ENCODE results near the gene EBLN2.

The EBLN2 gene

DNA sequence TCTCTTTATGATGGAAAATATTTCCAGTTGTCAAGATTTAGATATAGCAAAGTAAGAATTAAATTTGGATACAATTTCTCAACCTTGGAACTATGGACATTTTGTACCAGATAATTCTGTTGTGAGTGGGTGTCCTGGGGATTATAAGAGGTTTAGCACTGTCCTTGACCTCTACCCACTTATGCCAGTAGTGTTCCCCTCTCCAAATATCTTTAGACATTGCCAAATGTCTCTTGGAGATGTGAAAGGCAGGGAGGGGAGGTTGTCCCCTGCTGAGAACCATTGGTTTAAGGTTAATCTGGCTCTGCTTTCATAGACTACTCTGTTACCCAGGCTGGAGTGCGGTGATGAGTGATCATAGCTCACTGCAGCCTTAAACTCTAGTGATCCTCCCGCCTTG, at the start of gene EBLN2:
Gene EBLN2, plus strand, starts transcription at position 244 of the 400 bp plus-strand sequence. CDS start 423 bp downstream, outside the sequence.
- no peak for DNase-seq (ENCODE audit: low spot score in 2 of 2)
- Mint-ChIP-seq H3K4me3 (no peak within 1 kb of the TSS), H3K9me3 (no peaks in the 10 kb centered on the region), H3K4me1 (peaks cover 13% of the 10 kb centered on the region), H3K36me3 (ENCODE audit: insufficient read depth) (peaks cover 42% of the 10 kb centered on the region), H3K27ac (ENCODE audit: low read depth) (peak within 1 kb of the TSS; percentile 50), H3K27me3 (no peaks in the 10 kb centered on the region)
- no peak for ATAC-seq (replicated peaks; ENCODE audit: extremely low read depth, poor library complexity, severe bottlenecking)

DNA sequence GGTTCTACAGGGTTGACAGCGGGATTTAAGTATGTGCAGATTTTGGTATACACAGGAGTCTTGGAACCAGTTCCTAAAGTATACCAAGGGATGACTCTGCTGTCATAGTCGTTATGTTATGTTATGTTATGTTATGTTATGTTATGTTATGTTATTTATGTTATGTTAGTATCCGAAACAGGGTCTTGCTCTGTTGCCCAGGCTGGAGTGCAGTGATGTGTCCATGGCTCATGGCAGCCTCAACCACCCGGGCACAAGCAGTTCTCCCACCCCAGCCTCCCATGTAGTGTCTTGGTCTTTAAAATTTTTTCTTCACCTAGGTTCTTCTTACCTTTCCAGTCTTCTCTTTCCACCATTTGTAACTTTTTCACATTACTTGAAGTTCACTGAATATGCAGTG, 43.2 kb upstream of the EBLN2 start:
- Mint-ChIP-seq H3K27ac (ENCODE audit: low read depth) (no peak overlapping the region), H3K36me3 (ENCODE audit: insufficient read depth) (peaks cover 5% of the 10 kb centered on the region), H3K4me1 (peaks cover 58% of the 10 kb centered on the region), H3K9me3 (no peaks in the 10 kb centered on the region), H3K4me3 (no peak overlapping the region), H3K27me3 (no peaks in the 10 kb centered on the region)
- DNase-seq (ENCODE audit: low spot score in 2 of 2) (no peak), ATAC-seq (replicated peaks; ENCODE audit: extremely low read depth, poor library complexity, severe bottlenecking) (no peak)

DNA sequence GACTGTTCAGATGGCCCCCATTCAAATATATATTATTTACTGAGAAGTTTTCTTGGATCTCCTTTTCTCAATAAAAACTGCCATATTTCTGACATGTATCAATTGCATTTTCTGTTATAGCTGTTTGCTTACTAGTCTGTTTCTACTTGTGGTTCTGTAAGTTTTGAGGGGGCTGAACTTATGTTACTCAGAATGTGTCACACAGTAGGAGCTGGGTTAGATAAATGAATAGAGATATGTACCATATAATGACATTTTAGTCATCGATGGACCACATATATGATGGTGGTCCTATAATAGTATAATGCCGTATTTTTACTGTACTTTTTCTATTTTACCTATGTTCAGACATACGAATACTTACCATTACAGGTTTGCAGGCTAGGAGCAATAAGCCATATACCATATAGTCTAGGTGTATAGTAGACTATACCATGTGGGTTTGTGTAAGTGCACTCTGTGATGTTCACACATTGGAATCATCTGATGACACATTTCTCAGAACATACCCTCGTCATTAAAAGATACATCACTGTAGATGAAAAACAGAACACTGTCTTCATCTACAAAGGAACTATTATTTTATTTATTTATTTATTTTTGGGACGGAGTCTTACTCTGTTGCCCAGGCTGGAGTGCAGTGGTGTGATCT, 42.5 kb upstream of the EBLN2 start:
- ATAC-seq (replicated peaks; ENCODE audit: extremely low read depth, poor library complexity, severe bottlenecking) (no peak), DNase-seq (ENCODE audit: low spot score in 2 of 2) (no peak)
- Mint-ChIP-seq H3K27me3 (no peaks in the 10 kb centered on the region), H3K27ac (ENCODE audit: low read depth) (no peak overlapping the region), H3K4me3 (no peak overlapping the region), H3K9me3 (no peaks in the 10 kb centered on the region), H3K4me1 (peaks cover 58% of the 10 kb centered on the region), H3K36me3 (ENCODE audit: insufficient read depth) (peaks cover 5% of the 10 kb centered on the region)

DNA sequence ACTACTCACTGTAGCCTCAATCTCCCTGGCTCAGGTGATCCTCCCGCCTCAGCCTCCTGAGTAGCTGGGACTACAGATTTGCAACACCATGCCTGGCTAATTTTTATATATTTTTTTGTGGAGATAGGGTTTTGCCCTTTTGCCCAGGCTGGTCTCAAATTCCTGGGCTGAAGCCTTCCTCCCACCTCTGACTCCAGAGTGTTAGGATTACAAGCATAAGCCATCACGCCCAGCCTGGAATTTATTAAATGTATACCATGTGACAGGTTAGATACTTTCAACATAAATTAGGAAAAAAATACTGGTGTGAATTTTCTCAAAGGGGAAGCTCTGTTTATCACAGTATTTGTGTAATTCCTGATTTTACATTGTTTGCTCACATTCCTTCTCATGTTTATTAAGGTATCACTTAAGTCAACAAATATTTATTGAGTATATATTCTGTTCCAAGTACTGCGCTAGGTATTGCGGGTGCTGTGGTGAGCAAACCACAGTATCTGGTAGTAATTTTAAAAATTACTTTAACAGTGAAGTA, 40.1 kb upstream of the EBLN2 start:
- no peak overlapping the region for H3K27ac Mint-ChIP-seq (ENCODE audit: low read depth)
- DNase-seq (ENCODE audit: low spot score in 2 of 2) (no peak), ATAC-seq (replicated peaks; ENCODE audit: extremely low read depth, poor library complexity, severe bottlenecking) (no peak)
- H3K9me3 Mint-ChIP-seq: no peaks in the 10 kb centered on the region
- peaks cover 3% of the 10 kb centered on the region for H3K36me3 Mint-ChIP-seq (ENCODE audit: insufficient read depth)
- peaks cover 68% of the 10 kb centered on the region for H3K4me1 Mint-ChIP-seq
- H3K27me3 Mint-ChIP-seq: no peaks in the 10 kb centered on the region
- H3K4me3 Mint-ChIP-seq: no peak overlapping the region

DNA sequence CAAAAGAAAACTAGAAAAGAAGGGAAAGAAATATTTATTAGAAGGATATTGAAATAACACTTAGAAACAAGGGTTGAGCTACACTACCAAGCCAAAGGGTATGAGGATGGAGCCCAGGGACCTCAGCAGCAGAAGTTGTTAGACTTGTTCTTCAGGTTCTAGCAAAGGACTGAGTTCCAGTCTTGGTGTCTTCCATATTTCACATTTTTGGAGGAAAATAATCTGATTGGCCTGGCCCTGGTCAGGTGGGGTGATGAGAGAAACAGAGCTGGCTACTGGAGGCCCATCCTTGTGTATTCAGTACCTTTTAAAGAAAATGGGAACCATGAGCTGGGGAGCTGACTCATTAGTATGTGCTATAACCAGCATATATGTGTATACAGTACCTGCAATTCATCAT, 36.6 kb upstream of the EBLN2 start:
- H3K27ac Mint-ChIP-seq (ENCODE audit: low read depth): no peak overlapping the region
- H3K27me3 Mint-ChIP-seq: no peaks in the 10 kb centered on the region
- no peak for DNase-seq (ENCODE audit: low spot score in 2 of 2)
- no peak overlapping the region for H3K4me3 Mint-ChIP-seq
- peaks cover 5% of the 10 kb centered on the region for H3K36me3 Mint-ChIP-seq (ENCODE audit: insufficient read depth)
- ATAC-seq (replicated peaks; ENCODE audit: extremely low read depth, poor library complexity, severe bottlenecking): no peak
- H3K9me3 Mint-ChIP-seq: no peaks in the 10 kb centered on the region
- H3K4me1 Mint-ChIP-seq: peaks cover 74% of the 10 kb centered on the region

DNA sequence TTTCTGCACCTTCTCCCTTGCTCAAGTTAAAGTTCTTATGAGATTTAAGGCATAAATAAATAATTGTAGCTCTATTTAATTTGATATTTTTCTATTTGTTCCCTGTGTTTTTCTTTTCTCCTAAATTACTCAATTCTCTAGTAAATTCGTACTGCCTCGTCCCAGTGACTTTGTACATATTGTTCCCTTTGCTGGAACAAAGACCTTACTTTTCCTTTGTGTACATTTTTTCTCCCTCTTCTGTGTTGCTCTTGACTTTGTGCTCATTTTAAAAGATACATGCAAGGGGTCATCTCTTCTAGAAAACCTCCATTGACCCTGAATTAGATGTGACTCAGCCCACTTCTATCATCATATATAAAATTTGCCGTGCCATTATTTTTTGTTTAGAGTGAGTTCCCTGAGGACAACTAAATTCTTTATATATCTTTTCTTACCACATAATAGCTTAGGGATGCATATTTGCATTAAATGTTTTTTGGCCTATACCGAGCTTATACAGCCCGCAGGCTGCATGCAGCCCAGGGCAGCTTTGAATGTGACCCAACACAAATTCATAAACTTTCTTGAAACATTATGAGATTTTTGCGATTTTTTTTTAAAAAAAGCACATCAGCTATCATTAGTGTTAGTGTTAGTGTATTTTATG, 35.2 kb upstream of the EBLN2 start:
- Mint-ChIP-seq H3K4me3 (no peak overlapping the region), H3K4me1 (peaks cover 76% of the 10 kb centered on the region), H3K27ac (ENCODE audit: low read depth) (no peak overlapping the region), H3K9me3 (no peaks in the 10 kb centered on the region), H3K27me3 (no peaks in the 10 kb centered on the region), H3K36me3 (ENCODE audit: insufficient read depth) (peaks cover 3% of the 10 kb centered on the region)
- no peak for ATAC-seq (replicated peaks; ENCODE audit: extremely low read depth, poor library complexity, severe bottlenecking)
- no peak for DNase-seq (ENCODE audit: low spot score in 2 of 2)

DNA sequence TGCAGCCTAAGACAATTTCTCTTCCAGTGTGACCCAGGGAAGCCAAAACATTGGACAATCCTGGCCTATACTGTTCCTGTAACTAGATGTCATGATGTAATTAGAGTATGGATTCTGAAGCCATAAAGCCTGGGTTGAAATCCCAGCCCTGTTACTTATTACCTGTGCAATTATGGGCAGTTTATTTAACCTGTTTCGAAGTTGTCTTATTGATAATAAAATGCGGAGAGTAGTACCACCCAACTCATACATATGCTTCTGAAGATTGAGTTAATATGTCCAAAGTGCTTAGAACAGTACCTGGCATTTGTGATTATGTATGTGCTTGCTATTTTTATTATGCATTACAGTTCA, 34.7 kb upstream of the EBLN2 start:
- no peak overlapping the region for H3K4me3 Mint-ChIP-seq
- H3K27ac Mint-ChIP-seq (ENCODE audit: low read depth): peak overlapping the region; percentile 8
- H3K4me1 Mint-ChIP-seq: peaks cover 76% of the 10 kb centered on the region
- peaks cover 3% of the 10 kb centered on the region for H3K36me3 Mint-ChIP-seq (ENCODE audit: insufficient read depth)
- no peaks in the 10 kb centered on the region for H3K9me3 Mint-ChIP-seq
- H3K27me3 Mint-ChIP-seq: no peaks in the 10 kb centered on the region
- ATAC-seq (replicated peaks; ENCODE audit: extremely low read depth, poor library complexity, severe bottlenecking): no peak
- DNase-seq (ENCODE audit: low spot score in 2 of 2): no peak

DNA sequence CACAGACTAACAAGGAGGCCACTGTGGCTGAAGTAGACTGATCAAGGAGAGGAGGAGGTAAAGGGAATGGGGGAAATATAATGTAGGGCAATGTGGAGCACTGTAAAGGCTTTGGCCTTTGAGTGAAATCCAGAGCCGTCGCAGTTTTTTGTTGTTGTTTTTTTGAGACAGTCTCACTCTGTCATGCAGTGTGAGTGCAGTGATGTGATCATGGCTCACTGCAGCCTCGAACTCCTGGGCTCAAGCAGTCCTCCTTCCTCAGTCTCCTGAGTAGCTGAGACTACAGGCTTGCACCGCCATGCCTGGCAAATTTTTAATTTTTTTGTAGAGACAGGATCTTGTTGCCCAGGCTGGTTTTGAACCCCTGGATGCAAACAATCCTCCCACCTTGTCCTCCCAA, 32.7 kb upstream of the EBLN2 start:
- Mint-ChIP-seq H3K4me1 (peaks cover 80% of the 10 kb centered on the region), H3K4me3 (peak overlapping the region; percentile 0), H3K27ac (ENCODE audit: low read depth) (peak overlapping the region; percentile 38), H3K9me3 (no peaks in the 10 kb centered on the region), H3K36me3 (ENCODE audit: insufficient read depth) (peaks cover 3% of the 10 kb centered on the region), H3K27me3 (no peaks in the 10 kb centered on the region)
- no peak for DNase-seq (ENCODE audit: low spot score in 2 of 2)
- ATAC-seq (replicated peaks; ENCODE audit: extremely low read depth, poor library complexity, severe bottlenecking): no peak

DNA sequence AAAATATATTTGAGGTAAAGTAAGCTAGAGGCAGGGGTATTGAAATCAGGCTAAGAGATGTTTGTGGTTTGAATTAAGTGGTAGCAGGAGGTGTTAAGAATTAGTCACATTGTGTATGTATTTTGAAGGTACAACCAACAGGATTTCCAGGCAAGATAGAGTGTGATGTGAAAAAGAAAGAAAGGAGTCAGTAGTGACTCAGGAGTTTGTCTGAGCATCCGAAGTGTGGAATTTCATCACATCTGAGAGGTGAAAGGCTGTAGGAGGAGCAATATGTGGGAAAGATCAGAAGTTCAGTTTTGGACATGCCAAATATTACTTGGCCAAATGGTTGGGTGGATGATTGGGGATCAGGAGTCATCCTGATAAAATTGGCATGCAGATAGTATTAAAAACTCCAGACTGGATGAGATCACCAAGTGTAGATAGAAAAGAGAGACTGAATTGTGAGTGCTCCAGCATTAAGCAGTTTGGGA, 32.1 kb upstream of the EBLN2 start:
- Mint-ChIP-seq H3K36me3 (ENCODE audit: insufficient read depth) (peaks cover 3% of the 10 kb centered on the region), H3K27me3 (no peaks in the 10 kb centered on the region), H3K27ac (ENCODE audit: low read depth) (peak overlapping the region; percentile 38), H3K9me3 (no peaks in the 10 kb centered on the region), H3K4me3 (peak overlapping the region; percentile 0), H3K4me1 (peaks cover 83% of the 10 kb centered on the region)
- DNase-seq (ENCODE audit: low spot score in 2 of 2) (no peak), ATAC-seq (replicated peaks; ENCODE audit: extremely low read depth, poor library complexity, severe bottlenecking) (peak; percentile 93)

DNA sequence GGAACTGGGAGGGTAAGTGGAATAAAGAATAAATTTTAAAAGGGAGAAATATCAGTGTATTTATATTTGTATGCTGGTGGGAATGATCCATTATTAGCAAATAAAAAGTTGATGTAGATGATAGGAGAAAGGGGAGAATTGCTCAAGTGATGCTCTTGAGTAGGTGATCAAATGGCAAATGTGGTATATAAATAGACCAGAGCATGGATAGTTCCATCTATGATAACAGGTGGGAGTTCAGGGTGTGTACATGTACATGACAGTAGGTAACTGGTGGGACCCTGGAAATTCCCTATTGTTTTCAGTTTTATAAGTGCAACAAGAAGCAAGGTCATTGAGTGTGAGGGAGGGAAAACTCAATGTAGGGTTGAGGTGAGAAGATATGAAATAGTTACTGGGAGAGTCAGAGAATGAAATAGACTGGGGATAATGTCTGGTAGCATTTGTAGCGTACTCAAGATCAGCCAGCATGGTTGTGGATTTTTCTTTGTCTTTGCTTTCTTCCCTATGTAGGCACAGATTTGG, 31.3 kb upstream of the EBLN2 start:
- no peak for DNase-seq (ENCODE audit: low spot score in 2 of 2)
- ATAC-seq (replicated peaks; ENCODE audit: extremely low read depth, poor library complexity, severe bottlenecking): no peak
- H3K4me1 Mint-ChIP-seq: peaks cover 83% of the 10 kb centered on the region
- H3K9me3 Mint-ChIP-seq: no peaks in the 10 kb centered on the region
- H3K36me3 Mint-ChIP-seq (ENCODE audit: insufficient read depth): peaks cover 3% of the 10 kb centered on the region
- no peaks in the 10 kb centered on the region for H3K27me3 Mint-ChIP-seq
- no peak overlapping the region for H3K4me3 Mint-ChIP-seq
- H3K27ac Mint-ChIP-seq (ENCODE audit: low read depth): no peak overlapping the region

DNA sequence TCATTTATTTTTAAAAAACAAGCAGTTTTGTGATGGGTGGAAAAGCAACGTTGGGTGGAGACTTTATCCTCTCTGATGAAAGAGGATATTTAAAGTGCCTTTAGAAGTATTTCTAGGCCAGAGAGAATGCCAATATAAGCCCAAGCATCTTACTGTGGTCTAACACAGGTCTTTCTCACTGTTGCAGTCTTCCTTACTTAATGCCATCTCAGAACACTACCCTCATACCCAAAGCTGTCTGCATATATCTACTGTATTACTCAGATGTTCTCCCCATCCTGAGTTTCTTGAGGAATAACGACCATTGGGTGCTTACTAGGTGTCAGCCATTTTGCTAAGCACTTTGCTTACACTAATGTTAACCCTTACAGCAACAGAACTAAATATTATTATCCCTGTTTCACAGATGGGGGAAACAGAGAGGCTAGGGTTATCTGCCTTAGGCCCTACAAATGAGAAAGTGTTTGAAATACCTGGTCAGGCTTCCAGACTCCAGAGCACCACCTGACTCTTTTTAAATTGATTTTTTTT, 29.8 kb upstream of the EBLN2 start:
- Mint-ChIP-seq H3K9me3 (no peaks in the 10 kb centered on the region), H3K36me3 (ENCODE audit: insufficient read depth) (peaks cover 3% of the 10 kb centered on the region), H3K4me3 (no peak overlapping the region), H3K27ac (ENCODE audit: low read depth) (peak overlapping the region; percentile 60), H3K4me1 (peaks cover 77% of the 10 kb centered on the region), H3K27me3 (no peaks in the 10 kb centered on the region)
- DNase-seq (ENCODE audit: low spot score in 2 of 2) (no peak), ATAC-seq (replicated peaks; ENCODE audit: extremely low read depth, poor library complexity, severe bottlenecking) (no peak)

DNA sequence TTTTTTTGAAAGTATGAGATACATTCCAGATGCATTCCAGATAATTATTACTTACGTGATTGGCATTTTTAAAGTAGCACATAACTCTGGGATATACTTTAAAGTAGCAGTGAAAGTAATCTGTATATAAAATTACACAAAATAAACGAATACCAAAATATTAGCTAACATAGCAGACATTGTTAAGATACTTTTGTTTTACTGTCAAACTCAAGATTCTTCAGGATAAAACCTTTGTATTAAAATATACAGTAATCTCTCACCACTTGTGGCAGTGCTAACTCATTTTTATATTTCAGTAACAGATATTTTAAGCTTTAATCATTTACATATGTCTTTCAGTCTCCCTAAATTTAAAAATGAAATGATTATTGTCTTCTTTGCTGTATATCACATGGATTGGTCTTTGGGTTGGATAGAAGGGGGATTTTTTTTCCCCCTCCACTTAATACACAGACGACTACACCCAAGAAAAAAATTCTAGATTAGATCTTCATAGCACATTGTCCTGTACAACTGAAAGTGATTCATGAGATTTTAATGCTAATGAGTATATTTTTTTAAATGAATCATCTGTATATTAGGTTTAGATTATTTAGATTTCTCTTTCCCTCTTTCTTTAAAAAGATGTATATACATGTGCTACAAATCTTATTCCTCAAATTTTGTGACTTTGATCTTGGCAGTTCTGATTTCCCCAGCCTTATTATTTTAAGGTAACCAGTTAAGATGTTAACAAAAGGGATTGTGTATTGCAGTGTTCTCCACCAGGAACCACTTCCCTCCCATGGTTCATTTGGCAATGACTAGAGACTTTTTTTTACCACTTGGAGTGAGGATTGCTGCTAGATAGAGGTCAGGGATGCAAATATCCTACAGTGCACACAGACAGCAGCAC, 24.5 kb upstream of the EBLN2 start:
- H3K27me3 Mint-ChIP-seq: no peaks in the 10 kb centered on the region
- no peak overlapping the region for H3K4me3 Mint-ChIP-seq
- no peak for ATAC-seq (replicated peaks; ENCODE audit: extremely low read depth, poor library complexity, severe bottlenecking)

More for the DNA sequence above, 24.5 kb upstream of the EBLN2 start:
- peaks cover 66% of the 10 kb centered on the region for H3K4me1 Mint-ChIP-seq
- peak overlapping the region; percentile 27 for H3K27ac Mint-ChIP-seq (ENCODE audit: low read depth)
- peaks cover 2% of the 10 kb centered on the region for H3K36me3 Mint-ChIP-seq (ENCODE audit: insufficient read depth)
- DNase-seq (ENCODE audit: low spot score in 2 of 2): no peak
- no peaks in the 10 kb centered on the region for H3K9me3 Mint-ChIP-seq
